ENCODE measurements around the gene BICD1.

GRCh38 chr12:32240831-32241230 is 134.2 kb downstream of the BICD1 start:
- TF ChIP-seq CTCF (IDR thresholded peaks at IDR 0.05) (no peak), EZH2 (IDR thresholded peaks at IDR 0.05; ENCODE audit: borderline replicate concordance, insufficient read depth, low read depth, low read length, poor library complexity, severe bottlenecking) (no peak)
